Suprapubic skin (tissue), 4 donors: Measurements from ENCODE around the gene CCNC.

Experiments
- EP300 ChIP-seq: sonication (generic); formaldehyde crosslinking; IDR thresholded peaks from one replicate; pipeline ENCODE4 v1.6.1; 2017; ENCODE audit warnings: antibody characterized with exemption
- POLR2A ChIP-seq, 2 donors: fragments of 450-650 bp; IDR thresholded peaks; one replicate each; pipeline ENCODE4 v1.6.1; 2017; ENCODE audit warnings: antibody characterized with exemption in 2 of 2, mild to moderate bottlenecking in 2 of 2, moderate library complexity in 2 of 2
- POLR2AphosphoS5 ChIP-seq, 3 donors: sonication (generic); formaldehyde crosslinking; IDR thresholded peaks; one replicate each; pipeline ENCODE4 v1.6.1; 2017; ENCODE audit warnings: antibody characterized with exemption in 3 of 3
- TF ChIP-seq, protein P1 (sequence below), 2 donors: fragments of 200-600 bp in 1 of 2; fragments of 450-650 bp in 1 of 2; sonication (generic) in 1 of 2; IDR thresholded peaks; one replicate each; pipeline ENCODE4 v1.5.1; 2016 to 2019; ENCODE audit warnings: antibody characterized with exemption in 2 of 2, mild to moderate bottlenecking in 1 of 2, moderate library complexity in 1 of 2

DNA sequence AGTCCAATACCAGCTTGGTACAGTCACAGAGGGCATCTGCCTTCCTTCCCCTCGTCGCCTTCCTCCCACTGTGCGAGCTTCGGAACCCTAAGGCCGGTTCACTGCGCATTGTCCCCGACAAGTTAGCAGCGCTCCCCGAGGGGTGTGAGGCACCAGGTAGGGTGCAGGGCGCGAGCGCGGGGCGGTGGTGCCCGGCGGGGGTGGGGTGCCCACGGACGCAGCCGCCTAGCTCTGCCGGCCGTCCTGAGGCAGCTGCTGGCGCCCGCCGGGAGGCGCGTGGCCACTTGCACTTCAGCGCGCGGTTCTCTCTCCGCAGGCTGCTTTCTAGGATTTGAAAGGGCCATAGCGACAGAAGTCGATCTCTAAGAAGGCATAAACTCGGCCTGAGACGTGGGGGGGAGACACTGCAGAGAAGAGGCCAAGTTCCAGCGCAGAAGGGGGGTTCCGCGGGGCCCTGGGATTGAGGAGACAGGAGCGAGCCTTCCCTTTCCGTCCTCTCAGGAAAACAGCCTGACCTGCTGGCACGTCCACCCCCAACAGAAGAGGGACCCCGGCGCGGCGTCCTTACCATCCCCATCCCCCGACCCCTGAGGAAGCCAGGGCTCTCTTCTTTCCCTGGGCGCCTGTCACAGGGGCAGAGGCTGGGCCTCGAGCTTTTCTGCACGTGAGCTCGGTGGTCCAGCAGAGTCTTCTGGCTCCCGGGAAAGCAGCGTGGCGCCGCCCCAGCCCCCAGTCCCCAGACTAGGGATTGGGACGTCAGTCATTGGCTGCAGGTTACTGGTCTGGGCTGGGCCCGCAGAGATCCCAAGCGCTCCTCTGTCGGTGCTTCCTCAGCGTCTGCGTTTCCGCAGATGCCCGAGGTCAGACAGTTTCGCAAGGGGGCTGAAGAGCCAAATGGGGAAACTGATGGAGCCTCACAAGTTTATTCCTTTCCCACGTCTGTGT lies 22.5 kb upstream of the CCNC start:
- TF ChIP-seq, protein P1, sequence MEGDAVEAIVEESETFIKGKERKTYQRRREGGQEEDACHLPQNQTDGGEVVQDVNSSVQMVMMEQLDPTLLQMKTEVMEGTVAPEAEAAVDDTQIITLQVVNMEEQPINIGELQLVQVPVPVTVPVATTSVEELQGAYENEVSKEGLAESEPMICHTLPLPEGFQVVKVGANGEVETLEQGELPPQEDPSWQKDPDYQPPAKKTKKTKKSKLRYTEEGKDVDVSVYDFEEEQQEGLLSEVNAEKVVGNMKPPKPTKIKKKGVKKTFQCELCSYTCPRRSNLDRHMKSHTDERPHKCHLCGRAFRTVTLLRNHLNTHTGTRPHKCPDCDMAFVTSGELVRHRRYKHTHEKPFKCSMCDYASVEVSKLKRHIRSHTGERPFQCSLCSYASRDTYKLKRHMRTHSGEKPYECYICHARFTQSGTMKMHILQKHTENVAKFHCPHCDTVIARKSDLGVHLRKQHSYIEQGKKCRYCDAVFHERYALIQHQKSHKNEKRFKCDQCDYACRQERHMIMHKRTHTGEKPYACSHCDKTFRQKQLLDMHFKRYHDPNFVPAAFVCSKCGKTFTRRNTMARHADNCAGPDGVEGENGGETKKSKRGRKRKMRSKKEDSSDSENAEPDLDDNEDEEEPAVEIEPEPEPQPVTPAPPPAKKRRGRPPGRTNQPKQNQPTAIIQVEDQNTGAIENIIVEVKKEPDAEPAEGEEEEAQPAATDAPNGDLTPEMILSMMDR (IDR thresholded peaks at IDR 0.05) = no peak
- no peak for TF ChIP-seq POLR2A (IDR thresholded peaks at IDR 0.05)
- TF ChIP-seq POLR2AphosphoS5 (IDR thresholded peaks at IDR 0.05) = no peak
- no peak for TF ChIP-seq EP300
